ENCODE data around the gene CAVIN4. TPM values are rescaled to one million over a fixed set of nuclear protein-coding genes. Genes with fewer than 3 reads are reported as not detected.

The CAVIN4 gene
- total RNA-seq (1.0 and 2.4 TPM in 2 replicates), polyA plus RNA-seq (0.53 and 0.54 TPM in 2 replicates)

DNA sequence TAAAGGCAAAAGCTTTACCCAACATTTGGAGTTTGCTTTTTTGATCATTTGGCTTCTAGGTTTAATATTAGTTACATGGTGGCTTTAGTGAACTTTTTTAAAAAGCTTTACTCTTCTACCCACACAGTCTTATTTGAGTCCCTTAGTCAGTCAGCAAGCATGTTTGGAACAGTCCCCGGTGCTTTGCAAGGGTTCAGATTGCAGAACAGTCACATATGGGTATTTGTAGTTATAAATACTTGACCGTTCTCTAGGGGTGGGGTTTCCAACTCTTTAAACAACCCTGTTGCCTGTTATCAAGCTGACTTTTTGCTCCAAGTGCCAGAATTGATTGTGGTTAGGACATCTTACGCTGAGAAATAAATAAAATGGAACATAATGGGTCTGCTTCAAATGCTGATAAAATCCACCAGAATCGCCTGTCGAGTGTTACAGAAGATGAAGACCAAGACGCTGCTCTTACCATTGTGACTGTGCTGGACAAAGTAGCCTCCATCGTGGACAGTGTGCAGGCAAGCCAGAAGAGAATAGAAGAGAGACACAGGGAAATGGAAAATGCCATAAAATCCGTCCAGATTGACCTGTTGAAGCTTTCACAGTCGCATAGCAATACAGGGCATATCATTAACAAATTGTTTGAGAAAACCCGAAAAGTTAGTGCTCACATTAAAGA, at the start of gene CAVIN4:
TSS of gene CAVIN4 (plus strand) at position 304 of the 673 bp plus-strand sequence. CDS start at position 369, 65 bp downstream.
- no peaks in the 10 kb centered on the region for H3K36me3 ChIP-seq (replicated peaks; ENCODE audit: insufficient read depth, low read depth)
- no peak within 1 kb of the TSS for H2AFZ ChIP-seq
- no peaks in the 10 kb centered on the region for H3K9me2 ChIP-seq (replicated peaks; ENCODE audit: insufficient read depth)
- 76% methylated on average over 10 of the region's 10 CpGs for WGBS (ENCODE audit: low lambda C conversion rate, missing lambda C conversion rate)
- TF ChIP-seq, protein P1, sequence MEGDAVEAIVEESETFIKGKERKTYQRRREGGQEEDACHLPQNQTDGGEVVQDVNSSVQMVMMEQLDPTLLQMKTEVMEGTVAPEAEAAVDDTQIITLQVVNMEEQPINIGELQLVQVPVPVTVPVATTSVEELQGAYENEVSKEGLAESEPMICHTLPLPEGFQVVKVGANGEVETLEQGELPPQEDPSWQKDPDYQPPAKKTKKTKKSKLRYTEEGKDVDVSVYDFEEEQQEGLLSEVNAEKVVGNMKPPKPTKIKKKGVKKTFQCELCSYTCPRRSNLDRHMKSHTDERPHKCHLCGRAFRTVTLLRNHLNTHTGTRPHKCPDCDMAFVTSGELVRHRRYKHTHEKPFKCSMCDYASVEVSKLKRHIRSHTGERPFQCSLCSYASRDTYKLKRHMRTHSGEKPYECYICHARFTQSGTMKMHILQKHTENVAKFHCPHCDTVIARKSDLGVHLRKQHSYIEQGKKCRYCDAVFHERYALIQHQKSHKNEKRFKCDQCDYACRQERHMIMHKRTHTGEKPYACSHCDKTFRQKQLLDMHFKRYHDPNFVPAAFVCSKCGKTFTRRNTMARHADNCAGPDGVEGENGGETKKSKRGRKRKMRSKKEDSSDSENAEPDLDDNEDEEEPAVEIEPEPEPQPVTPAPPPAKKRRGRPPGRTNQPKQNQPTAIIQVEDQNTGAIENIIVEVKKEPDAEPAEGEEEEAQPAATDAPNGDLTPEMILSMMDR (IDR thresholded peaks at IDR 0.05; ENCODE audit: poor library complexity): no peak
- no peak for TF ChIP-seq EZH2phosphoT487 (IDR thresholded peaks at IDR 0.05; ENCODE audit: low read depth, severe bottlenecking, unreplicated experiment)
- no peak for TF ChIP-seq EZH2 (IDR thresholded peaks at IDR 0.05; ENCODE audit: borderline replicate concordance)
- H3K27me3 ChIP-seq: no peaks in the 10 kb centered on the region
- no peaks in the 10 kb centered on the region for H3K4me1 ChIP-seq (ENCODE audit: insufficient read depth)
- H3K4me2 ChIP-seq: no peak within 1 kb of the TSS
- H4K20me1 ChIP-seq (ENCODE audit: insufficient read depth, poor library complexity, severe bottlenecking): no peaks in the 10 kb centered on the region
- H3K4me3 ChIP-seq: no peak within 1 kb of the TSS
- H3K27ac ChIP-seq: no peak within 1 kb of the TSS
- DNase-seq (ENCODE audit: low spot score): no peak
- no peaks in the 10 kb centered on the region for H3K9me3 ChIP-seq (ENCODE audit: low read depth)
- no peaks in the 10 kb centered on the region for H3K79me2 ChIP-seq

GRCh38 chr9:100534401-100534800, 43.5 kb upstream of the CAVIN4 start:
- no peaks in the 10 kb centered on the region for H4K20me1 ChIP-seq (ENCODE audit: insufficient read depth, poor library complexity, severe bottlenecking)
- no peaks in the 10 kb centered on the region for H3K36me3 ChIP-seq (replicated peaks; ENCODE audit: insufficient read depth, low read depth)
- H3K27ac ChIP-seq: no peak overlapping the region
- H3K9me3 ChIP-seq (ENCODE audit: low read depth): no peaks in the 10 kb centered on the region
- no peak for DNase-seq (ENCODE audit: low spot score)
- no peak overlapping the region for H2AFZ ChIP-seq
- H3K27me3 ChIP-seq: no peaks in the 10 kb centered on the region
- H3K4me3 ChIP-seq: no peak overlapping the region
- H3K79me2 ChIP-seq: no peaks in the 10 kb centered on the region
- no peaks in the 10 kb centered on the region for H3K4me1 ChIP-seq (ENCODE audit: insufficient read depth)
- no peaks in the 10 kb centered on the region for H3K9me2 ChIP-seq (replicated peaks; ENCODE audit: insufficient read depth)
- WGBS (ENCODE audit: low lambda C conversion rate, missing lambda C conversion rate): 80% methylated on average over 4 of the region's 4 CpGs
- H3K4me2 ChIP-seq: no peak overlapping the region
- TF ChIP-seq EZH2phosphoT487 (IDR thresholded peaks at IDR 0.05; ENCODE audit: low read depth, severe bottlenecking, unreplicated experiment) (no peak), EZH2 (IDR thresholded peaks at IDR 0.05; ENCODE audit: borderline replicate concordance) (no peak)
- TF ChIP-seq, protein P1 (IDR thresholded peaks at IDR 0.05; ENCODE audit: poor library complexity): no peak

DNA sequence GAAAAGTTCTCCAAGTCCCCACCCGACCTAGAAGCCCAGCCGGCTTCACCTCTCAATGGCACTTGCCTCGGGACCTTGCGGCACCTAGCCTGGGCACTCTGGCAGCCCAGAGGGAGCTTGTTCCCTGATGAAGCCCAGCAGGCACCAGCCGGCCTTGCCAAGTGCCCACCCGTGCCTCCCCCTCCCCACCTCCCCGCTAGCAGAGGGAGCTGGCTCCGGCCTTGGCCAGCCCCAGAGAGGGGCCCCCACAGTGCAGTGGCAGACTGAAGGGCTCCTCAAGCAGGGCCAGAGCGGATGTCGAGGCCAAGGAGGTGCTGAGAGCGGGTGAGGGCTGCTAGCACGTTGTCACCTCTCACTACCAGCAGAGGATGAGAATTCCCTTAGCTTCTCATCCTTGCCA, 37.6 kb upstream of the CAVIN4 start:
- TF ChIP-seq EZH2phosphoT487 (IDR thresholded peaks at IDR 0.05; ENCODE audit: low read depth, severe bottlenecking, unreplicated experiment) (no peak), EZH2 (IDR thresholded peaks at IDR 0.05; ENCODE audit: borderline replicate concordance) (no peak)
- TF ChIP-seq, protein P1 (IDR thresholded peaks at IDR 0.05; ENCODE audit: poor library complexity): no peak
- 96% methylated on average over 12 of the region's 12 CpGs for WGBS (ENCODE audit: low lambda C conversion rate, missing lambda C conversion rate)
- Histone ChIP-seq H3K4me1 (ENCODE audit: insufficient read depth) (no peaks in the 10 kb centered on the region), H3K4me2 (no peak overlapping the region), H3K27ac (no peak overlapping the region), H3K9me2 (replicated peaks; ENCODE audit: insufficient read depth) (no peaks in the 10 kb centered on the region), H3K9me3 (ENCODE audit: low read depth) (no peaks in the 10 kb centered on the region), H3K27me3 (no peaks in the 10 kb centered on the region), H2AFZ (no peak overlapping the region), H3K4me3 (no peak overlapping the region), H3K79me2 (no peaks in the 10 kb centered on the region), H3K36me3 (replicated peaks; ENCODE audit: insufficient read depth, low read depth) (no peaks in the 10 kb centered on the region), H4K20me1 (ENCODE audit: insufficient read depth, poor library complexity, severe bottlenecking) (no peaks in the 10 kb centered on the region)
- DNase-seq (ENCODE audit: low spot score): no peak

Measured in hepatocyte (in vitro differentiated cells).